HEK293 (cell line): ENCODE measurements around the gene NAT8L.

ENCODE experiments used
- CTCF ChIA-PET: fragments of 350-600 bp; formaldehyde crosslinking; extraction: SDS; loops from one replicate; lab custom pipeline; 2021; ENCODE audit warnings: antibody characterized with exemption; lab: Yijun Ruan, JAX
- POLR2A ChIA-PET: fragments of 300-600 bp; formaldehyde crosslinking; extraction: SDS; loops from one replicate; lab custom pipeline; 2020; ENCODE audit warnings: antibody characterized with exemption, inconsistent platforms; lab: Yijun Ruan, JAX
- H3K27ac ChIP-seq: fragments of 200-500 bp; sonication (Bioruptor generic); 2 replicates; pipeline ENCODE4 v1.5.1; 2014; ENCODE audit warnings: low read depth, low read length, control low read depth, inconsistent platforms; ENCODE audit errors: extremely low read depth
- H3K36me3 ChIP-seq, 2 experiments: fragments of 200-500 bp in 1 of 2; sonication (Bioruptor generic) in 1 of 2; 1 replicate in 1 of 2; 2 replicates in 1 of 2; pipeline ENCODE4 v1.5.1; 2014 to 2017; ENCODE audit warnings: inconsistent platforms in 2 of 2, low read length in 2 of 2; ENCODE audit not compliant: control insufficient read depth in 2 of 2, insufficient read depth in 1 of 2
- H3K4me1 ChIP-seq: fragments of 200-500 bp; sonication (Bioruptor generic); 2 replicates; pipeline ENCODE4 v1.5.1; 2014; ENCODE audit warnings: mild to moderate bottlenecking, low read length, inconsistent platforms; ENCODE audit not compliant: control insufficient read depth, insufficient read depth
- H3K4me3 ChIP-seq: 2 replicates; pipeline ENCODE4 v1.5.1; 2011; ENCODE audit warnings: low read depth, mild to moderate bottlenecking, control low read depth, low read length, moderate library complexity
- H3K9me3 ChIP-seq: fragments of 200-500 bp; sonication (Bioruptor generic); 2 replicates; pipeline ENCODE4 v1.5.1; 2014; ENCODE audit warnings: low read depth, low read length, inconsistent platforms; ENCODE audit not compliant: control insufficient read depth, insufficient read depth
- GLI2 ChIP-seq: fragments of 450-650 bp; formaldehyde crosslinking; IDR thresholded peaks from 2 replicates; pipeline ENCODE4; 2017; ENCODE audit warnings: missing biosample characterization, missing genetic modification characterization, low read depth, borderline replicate concordance
- GLI4 ChIP-seq: fragments of 450-650 bp; formaldehyde crosslinking; IDR thresholded peaks from 2 replicates; pipeline ENCODE4 v1.5.1; 2016; ENCODE audit warnings: missing biosample characterization, missing genetic modification characterization
- GLIS1 ChIP-seq: fragments of 450-650 bp; formaldehyde crosslinking; IDR thresholded peaks from 2 replicates; pipeline ENCODE4 v1.5.1; 2016; ENCODE audit warnings: missing biosample characterization, missing genetic modification characterization
- HIC1 ChIP-seq: fragments of 450-650 bp; formaldehyde crosslinking; IDR thresholded peaks from 2 replicates; pipeline ENCODE4 v1.5.1; 2016; ENCODE audit warnings: missing biosample characterization, missing genetic modification characterization
- KLF17 ChIP-seq: fragments of 450-650 bp; formaldehyde crosslinking; IDR thresholded peaks from 2 replicates; pipeline ENCODE4 v1.5.1; 2016; ENCODE audit warnings: missing biosample characterization, missing genetic modification characterization
- MZF1 ChIP-seq: fragments of 450-650 bp; formaldehyde crosslinking; IDR thresholded peaks from 2 replicates; pipeline ENCODE4 v1.5.1; 2017; ENCODE audit warnings: missing biosample characterization, missing genetic modification characterization, borderline replicate concordance
- OSR2 ChIP-seq: fragments of 450-650 bp; formaldehyde crosslinking; IDR thresholded peaks from 2 replicates; pipeline ENCODE4 v1.5.1; 2016; ENCODE audit warnings: missing biosample characterization, missing genetic modification characterization
- SETDB1 ChIP-seq: IDR thresholded peaks from one replicate; pipeline ENCODE4 v1.6.1; 2017; ENCODE audit warnings: mild to moderate bottlenecking, low read length, moderate library complexity, mixed read lengths; ENCODE audit not compliant: insufficient read length
- ZBTB1 ChIP-seq: fragments of 450-650 bp; formaldehyde crosslinking; IDR thresholded peaks from 2 replicates; pipeline ENCODE4 v1.5.1; 2016; ENCODE audit warnings: missing biosample characterization, missing genetic modification characterization
- ZNF140 ChIP-seq: fragments of 450-650 bp; formaldehyde crosslinking; IDR thresholded peaks from 2 replicates; pipeline ENCODE4 v1.5.1; 2016; ENCODE audit warnings: missing biosample characterization, missing genetic modification characterization
- ZNF416 ChIP-seq: fragments of 450-650 bp; formaldehyde crosslinking; IDR thresholded peaks from 2 replicates; pipeline ENCODE4 v1.5.1; 2016; ENCODE audit warnings: missing biosample characterization, missing genetic modification characterization
- ZNF423 ChIP-seq: fragments of 450-650 bp; formaldehyde crosslinking; IDR thresholded peaks from 2 replicates; pipeline ENCODE4 v1.5.1; 2016; ENCODE audit warnings: missing biosample characterization, missing genetic modification characterization
- ZNF513 ChIP-seq: fragments of 450-650 bp; IDR thresholded peaks from 2 replicates; pipeline ENCODE4 v1.5.1; 2018; ENCODE audit warnings: missing biosample characterization, missing genetic modification characterization
- ZNF530 ChIP-seq: fragments of 450-650 bp; formaldehyde crosslinking; IDR thresholded peaks from 2 replicates; pipeline ENCODE4 v1.5.1; 2016; ENCODE audit warnings: low read depth, missing biosample characterization, missing genetic modification characterization
- ZNF580 ChIP-seq: fragments of 450-650 bp; formaldehyde crosslinking; IDR thresholded peaks from 2 replicates; pipeline ENCODE4 v1.5.1; 2016; ENCODE audit warnings: missing biosample characterization, missing genetic modification characterization
- ZNF658 ChIP-seq: fragments of 450-650 bp; formaldehyde crosslinking; IDR thresholded peaks from 2 replicates; pipeline ENCODE4; 2016; ENCODE audit warnings: missing biosample characterization, missing genetic modification characterization
- ZNF792 ChIP-seq: fragments of 450-650 bp; formaldehyde crosslinking; IDR thresholded peaks from 2 replicates; pipeline ENCODE4 v1.5.1; 2016; ENCODE audit warnings: missing biosample characterization, missing genetic modification characterization
- ZSCAN16 ChIP-seq: fragments of 450-650 bp; formaldehyde crosslinking; IDR thresholded peaks from 2 replicates; pipeline ENCODE4 v1.5.1; 2016; ENCODE audit warnings: missing biosample characterization, missing genetic modification characterization

NAT8L gene

DNA sequence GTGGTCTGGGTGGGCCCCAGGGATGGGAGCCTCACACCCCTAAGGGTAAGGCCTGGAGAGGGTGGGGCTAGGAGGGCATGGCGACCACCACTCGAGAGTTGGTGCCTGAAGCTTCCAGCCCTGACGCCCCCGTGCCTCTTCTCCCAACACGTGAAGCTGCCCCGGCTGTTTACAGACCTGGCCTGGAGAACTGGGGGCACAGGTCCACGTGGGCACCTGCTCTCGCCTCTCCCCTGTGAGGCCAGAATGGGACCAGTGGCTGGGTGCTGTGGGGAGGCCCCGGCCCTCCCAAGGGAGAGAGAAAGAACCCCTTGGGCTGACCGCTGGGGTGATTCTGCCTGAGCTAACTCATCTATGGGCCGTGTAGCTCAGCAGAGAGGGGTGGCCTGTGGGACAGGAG is 15.5 kb downstream of the NAT8L start (continued):
- no peak for TF ChIP-seq ZNF513 (tag by site-specific recombination)
- TF ChIP-seq ZNF792 (tag by site-specific recombination), result no peak
- no peak for TF ChIP-seq GLI2 (tag by site-specific recombination)
- TF ChIP-seq GLI4, result no peak
- no peak for TF ChIP-seq ZNF416

DNA sequence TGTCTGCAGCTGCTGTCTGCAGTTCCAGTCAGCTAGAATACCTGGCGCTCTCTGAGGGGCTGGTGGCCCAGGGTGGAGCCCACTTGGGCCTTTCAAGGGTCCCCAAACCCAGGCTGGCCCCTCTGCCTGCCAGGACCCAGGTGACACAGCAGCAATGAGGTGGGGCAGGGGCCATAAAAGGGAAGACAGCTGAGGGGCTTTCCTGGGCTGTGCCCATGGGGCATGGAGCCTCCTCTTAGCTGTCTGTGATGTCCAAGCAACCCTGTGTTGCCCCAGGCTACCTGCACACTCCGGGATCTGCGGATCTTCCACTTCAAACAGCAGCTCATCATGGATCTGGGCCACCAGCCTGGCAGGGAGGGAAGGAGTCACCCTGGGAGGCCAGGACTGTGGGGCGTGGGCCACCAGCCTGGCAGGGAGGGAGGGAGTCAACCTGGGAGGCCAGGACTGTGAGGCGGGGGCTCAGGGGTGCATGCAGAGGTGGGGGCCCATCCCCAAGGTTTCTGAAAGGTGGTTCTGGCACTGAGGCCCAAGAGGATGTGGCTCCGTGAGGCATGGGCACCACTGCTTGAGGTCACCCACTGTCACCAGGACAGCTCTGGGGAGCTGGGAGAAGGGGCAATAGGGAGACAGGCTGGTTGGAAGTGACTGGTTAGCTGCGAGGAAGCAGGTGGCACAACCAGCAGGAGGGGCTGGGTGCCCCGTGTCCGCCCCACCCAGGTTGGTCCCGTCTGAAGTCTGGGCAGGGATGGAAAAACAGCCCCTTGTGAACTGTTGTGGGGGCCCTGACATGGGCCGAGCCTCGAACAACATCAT is 16.3 kb downstream of the NAT8L start:
- Histone ChIP-seq H3K36me3 (peaks cover 0 to 3% of the 10 kb centered on the region in 2 experiments; a peak in 1 of 3 replicates), H3K27ac (no peak overlapping the region), H3K9me3 (no peaks in the 10 kb centered on the region), H3K4me1 (no peaks in the 10 kb centered on the region), H3K4me3 (no peak overlapping the region)
- ChIA-PET POLR2A (no interaction called here), CTCF (interaction anchor here (0.5 kb wide), 1 partner anchor 306 kb away, joined by 5 read pairs; no protein-coding TSS in a partner anchor)
- no peak for TF ChIP-seq ZNF658 (tag by site-specific recombination)
- peak; percentile 85 for TF ChIP-seq GLIS1 (tag by site-specific recombination)

DNA sequence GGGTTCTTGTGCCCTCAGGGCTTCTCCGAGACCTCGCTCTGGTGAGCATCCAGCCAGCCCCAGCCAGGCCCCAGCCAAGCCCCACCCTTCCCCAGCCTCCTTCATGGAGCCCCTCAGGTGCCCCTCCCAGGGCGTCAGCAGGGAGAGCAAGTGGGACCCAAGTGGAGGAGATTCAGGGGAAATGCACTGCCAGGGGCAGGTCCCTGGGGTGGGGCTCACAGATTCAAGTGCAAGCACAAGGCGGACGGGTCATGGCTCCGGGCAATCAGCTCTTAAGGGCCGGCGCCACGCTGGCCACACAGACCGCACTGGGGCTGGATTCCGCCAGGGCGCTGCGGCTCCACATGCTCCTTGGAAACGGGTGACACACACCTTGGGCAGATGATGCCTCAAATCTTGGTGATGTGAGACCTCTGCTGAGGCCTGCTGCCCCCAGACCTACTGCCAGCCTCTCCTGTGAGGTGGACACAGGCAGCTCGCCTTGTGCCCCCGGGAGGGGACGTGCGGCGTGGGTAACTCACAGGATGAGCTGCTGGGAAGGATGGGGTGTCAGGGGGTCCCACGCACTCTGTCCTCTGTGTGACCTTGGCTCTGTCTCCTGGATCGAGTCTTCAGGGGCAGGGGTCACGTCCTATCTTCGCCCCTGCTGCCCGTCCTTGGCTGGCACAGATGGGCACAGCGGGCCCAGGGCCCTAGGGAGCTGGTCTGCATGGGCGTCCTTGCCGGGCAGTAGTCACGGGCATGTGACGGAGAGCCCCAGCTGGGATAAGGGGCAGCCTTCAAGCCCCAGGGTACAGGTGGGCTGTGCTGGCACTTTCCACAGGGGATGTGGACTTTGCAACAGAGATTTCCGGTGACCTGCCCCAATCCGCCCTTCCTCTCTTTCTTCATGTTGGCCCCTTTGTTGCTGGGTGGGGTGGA is 17.1 kb downstream of the NAT8L start:
- no peak overlapping the region for H3K27ac ChIP-seq
- TF ChIP-seq ZNF423 (no peak), HIC1 (tag by site-specific recombination) (no peak), ZNF530 (no peak)
- no peaks in the 10 kb centered on the region for H3K9me3 ChIP-seq
- ChIA-PET POLR2A (no interaction called here), CTCF (interaction anchor here (0.6 to 0.7 kb wide), 2 partner anchors 346 to 1013 kb away, joined by 3 to 4 read pairs; no protein-coding TSS in a partner anchor)
- H3K4me1 ChIP-seq, result no peaks in the 10 kb centered on the region
- H3K4me3 ChIP-seq, result no peak overlapping the region
- peaks cover 0 to 6% of the 10 kb centered on the region in 2 experiments; a peak in 1 of 3 replicates for H3K36me3 ChIP-seq

GRCh38 chr4:2076908-2077536 is 17.9 kb downstream of the NAT8L start:
- Histone ChIP-seq H3K4me1 (no peaks in the 10 kb centered on the region), H3K27ac (no peak overlapping the region)
- POLR2A ChIA-PET, result no interaction called here

More at GRCh38 chr4:2076908-2077536, 17.9 kb downstream of the NAT8L start:
- no peak for TF ChIP-seq OSR2 (tag by site-specific recombination)
- TF ChIP-seq SETDB1, result no peak
- TF ChIP-seq ZBTB1 (tag by site-specific recombination), result no peak
- no peak for TF ChIP-seq ZSCAN16
- TF ChIP-seq ZNF580, result no peak
- TF ChIP-seq GLIS1 (tag by site-specific recombination), result no peak
- TF ChIP-seq ZNF140 (tag by site-specific recombination), result no peak
- TF ChIP-seq MZF1 (tag by site-specific recombination), result no peak
- TF ChIP-seq KLF17 (tag by site-specific recombination), result no peak
- CTCF ChIA-PET, result interaction anchor here (0.6 to 0.7 kb wide), 2 partner anchors 347 to 1013 kb away, joined by 3 to 4 read pairs; no protein-coding TSS in a partner anchor
- Histone ChIP-seq H3K9me3 (no peaks in the 10 kb centered on the region), H3K36me3 (peaks cover 0 to 6% of the 10 kb centered on the region in 2 experiments; a peak in 1 of 3 replicates), H3K4me3 (no peak overlapping the region)
